Measurements from ENCODE around the gene DPT.

DNA sequence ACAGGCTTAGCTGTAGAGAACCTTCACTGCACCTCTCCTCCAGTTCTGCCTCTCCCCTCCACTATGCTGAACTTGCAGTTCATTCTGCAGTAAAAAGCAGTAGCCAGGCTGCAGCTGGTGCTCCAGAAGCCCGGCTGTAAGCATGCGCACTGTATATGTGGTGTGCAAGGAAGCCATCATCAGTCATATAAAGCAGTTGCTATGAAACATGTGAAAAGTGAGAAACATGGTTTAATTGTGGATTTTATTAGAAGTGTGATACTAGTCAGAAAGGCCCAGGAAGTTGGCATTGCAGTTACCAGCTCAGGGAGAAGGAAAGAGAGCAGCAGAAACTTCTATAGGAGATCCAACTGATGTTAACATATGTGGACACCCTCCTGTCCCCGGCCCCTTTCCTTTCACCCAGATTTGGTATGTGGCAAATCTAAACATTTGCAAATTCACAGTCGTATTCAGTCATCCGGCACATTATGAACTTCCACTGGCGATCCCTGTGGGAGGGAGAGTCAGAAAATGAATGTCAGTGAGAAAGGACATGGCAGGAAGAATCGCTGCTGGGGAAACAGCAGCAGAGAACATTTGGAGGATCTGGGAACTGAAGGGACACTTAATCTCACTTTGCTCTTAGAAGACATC lies 32.8 kb downstream of the DPT start:
- TF ChIP-seq, protein P1, sequence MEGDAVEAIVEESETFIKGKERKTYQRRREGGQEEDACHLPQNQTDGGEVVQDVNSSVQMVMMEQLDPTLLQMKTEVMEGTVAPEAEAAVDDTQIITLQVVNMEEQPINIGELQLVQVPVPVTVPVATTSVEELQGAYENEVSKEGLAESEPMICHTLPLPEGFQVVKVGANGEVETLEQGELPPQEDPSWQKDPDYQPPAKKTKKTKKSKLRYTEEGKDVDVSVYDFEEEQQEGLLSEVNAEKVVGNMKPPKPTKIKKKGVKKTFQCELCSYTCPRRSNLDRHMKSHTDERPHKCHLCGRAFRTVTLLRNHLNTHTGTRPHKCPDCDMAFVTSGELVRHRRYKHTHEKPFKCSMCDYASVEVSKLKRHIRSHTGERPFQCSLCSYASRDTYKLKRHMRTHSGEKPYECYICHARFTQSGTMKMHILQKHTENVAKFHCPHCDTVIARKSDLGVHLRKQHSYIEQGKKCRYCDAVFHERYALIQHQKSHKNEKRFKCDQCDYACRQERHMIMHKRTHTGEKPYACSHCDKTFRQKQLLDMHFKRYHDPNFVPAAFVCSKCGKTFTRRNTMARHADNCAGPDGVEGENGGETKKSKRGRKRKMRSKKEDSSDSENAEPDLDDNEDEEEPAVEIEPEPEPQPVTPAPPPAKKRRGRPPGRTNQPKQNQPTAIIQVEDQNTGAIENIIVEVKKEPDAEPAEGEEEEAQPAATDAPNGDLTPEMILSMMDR (IDR thresholded peaks at IDR 0.05), result no peak
- TF ChIP-seq, protein P2, sequence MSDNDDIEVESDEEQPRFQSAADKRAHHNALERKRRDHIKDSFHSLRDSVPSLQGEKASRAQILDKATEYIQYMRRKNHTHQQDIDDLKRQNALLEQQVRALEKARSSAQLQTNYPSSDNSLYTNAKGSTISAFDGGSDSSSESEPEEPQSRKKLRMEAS (CRISPR knock-in tag; IDR thresholded peaks at IDR 0.05), result no peak
- TF ChIP-seq CREB1 (CRISPR knock-in tag; IDR thresholded peaks at IDR 0.05) (no peak), ESRRA (CRISPR knock-in tag; IDR thresholded peaks at IDR 0.05; ENCODE audit: borderline replicate concordance) (no peak), TEAD1 (CRISPR knock-in tag; IDR thresholded peaks at IDR 0.05) (no peak), SP1 (CRISPR knock-in tag; conservative IDR thresholded peaks at IDR 0.05) (no peak)
- TF ChIP-seq, protein P3, sequence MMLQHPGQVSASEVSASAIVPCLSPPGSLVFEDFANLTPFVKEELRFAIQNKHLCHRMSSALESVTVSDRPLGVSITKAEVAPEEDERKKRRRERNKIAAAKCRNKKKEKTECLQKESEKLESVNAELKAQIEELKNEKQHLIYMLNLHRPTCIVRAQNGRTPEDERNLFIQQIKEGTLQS (CRISPR knock-in tag; conservative IDR thresholded peaks at IDR 0.05), result no peak

Data from WTC11 (cell line).